Measurements from ENCODE around the gene APBB2.

GRCh38 chr4:40874331-40874730 is 340.0 kb downstream of the APBB2 start:
- TF ChIP-seq JUNB (IDR thresholded peaks at IDR 0.05) (no peak), ZSCAN29 (IDR thresholded peaks at IDR 0.05) (no peak), CTCF (IDR thresholded peaks at IDR 0.05 in 2 of 3, conservative IDR thresholded peaks at IDR 0.05 in 1 of 3; ENCODE audit: control insufficient read depth in 2 of 3, extremely low read depth in 1 of 3, insufficient read depth in 1 of 3, low read depth in 3 of 3, low read length in 3 of 3) (no peak), CREB1 (IDR thresholded peaks at IDR 0.05; ENCODE audit: low read depth) (no peak)
